Eye (tissue), 1 donor: ENCODE measurements around the gene SYNE2.
A peak's percentile ranks its signal among the peaks of the same experiment; 100 is the strongest.

Experiments
- DNase-seq: peaks from one replicate; pipeline ENCODE4 v3.0.0-alpha.2; 2015

Gene SYNE2

GRCh38 chr14:63910583-63911363, 58.0 kb downstream of the SYNE2 start:
- DNase-seq: no peak

- no peak for DNase-seq
Measured at GRCh38 chr14:63911404-63911803, 58.6 kb downstream of the SYNE2 start.

DNA sequence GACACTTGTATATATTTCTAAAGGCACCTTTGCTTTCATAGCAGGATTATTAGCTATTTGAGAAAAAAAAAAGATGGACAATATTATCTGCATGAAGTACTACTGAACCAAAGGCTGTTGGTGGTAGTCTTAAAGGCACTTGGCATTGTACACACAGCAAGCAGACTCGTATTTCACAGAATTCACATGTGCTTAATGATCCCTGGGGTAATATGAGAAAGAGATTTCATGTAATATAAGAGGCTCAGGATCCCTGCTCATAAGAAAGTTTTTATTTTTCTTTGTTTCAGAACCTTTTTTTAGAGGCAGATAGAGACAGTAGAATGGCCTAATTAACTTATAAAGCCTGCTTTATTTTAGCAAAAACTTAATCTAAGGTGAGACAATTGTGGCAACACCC, 59.5 kb downstream of the SYNE2 start:
- no peak for DNase-seq

DNA sequence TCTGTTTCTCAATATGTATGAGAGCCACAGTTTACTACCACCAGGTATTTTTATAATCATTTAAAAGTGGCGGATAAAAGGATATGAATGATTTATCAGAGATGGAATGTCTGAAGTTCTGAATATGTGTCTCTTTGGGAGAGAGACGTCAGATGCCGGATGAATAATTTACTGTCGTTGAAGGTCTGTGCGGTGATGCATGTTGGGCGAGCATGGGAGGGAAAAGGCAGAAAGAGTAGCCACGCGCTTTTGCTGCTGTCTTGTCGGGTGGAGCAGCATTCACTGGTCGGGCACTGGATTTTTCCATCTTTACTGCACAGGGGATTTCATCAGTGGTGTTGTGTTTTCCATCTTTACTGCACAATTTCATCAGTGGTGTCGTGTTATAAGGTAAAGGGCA, 65.6 kb downstream of the SYNE2 start:
- peak; percentile 78 for DNase-seq

- no peak for DNase-seq
Measured at GRCh38 chr14:63922696-63923421, 70.1 kb downstream of the SYNE2 start.

DNA sequence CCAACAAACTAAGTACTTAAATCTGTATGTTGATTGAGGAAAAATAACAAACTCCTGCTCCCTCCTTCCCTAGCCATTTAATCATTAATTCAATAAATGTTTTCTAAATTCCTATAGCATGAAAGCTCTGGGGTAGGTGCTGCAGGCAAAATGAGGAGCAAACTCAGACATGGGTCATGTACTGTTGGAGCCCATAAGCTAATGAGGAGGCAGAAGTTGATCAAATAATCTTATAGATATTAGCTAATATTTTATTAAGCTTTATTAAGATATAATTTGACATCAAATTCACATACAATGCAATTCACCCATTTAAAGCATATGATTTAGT, 70.6 kb downstream of the SYNE2 start:
- DNase-seq: no peak

DNA sequence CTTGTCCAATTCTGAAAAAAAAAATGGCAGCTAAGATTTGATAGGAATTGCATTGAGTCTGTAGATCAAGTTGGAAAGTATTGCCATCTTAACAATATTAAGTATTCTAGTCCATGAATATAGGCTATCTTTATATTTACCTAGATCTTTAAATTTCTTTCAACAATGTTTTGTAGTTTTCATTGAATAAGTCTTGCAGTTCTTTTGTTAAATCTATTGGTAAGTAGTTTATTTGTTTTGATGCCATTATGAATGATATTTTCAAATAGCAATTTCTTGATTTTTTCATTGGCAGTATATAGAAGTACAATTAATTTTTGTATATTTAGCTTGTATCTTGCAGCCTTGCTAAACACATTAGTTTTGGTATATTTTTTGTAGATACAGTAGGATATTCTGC, 71.6 kb downstream of the SYNE2 start:
- no peak for DNase-seq

DNA sequence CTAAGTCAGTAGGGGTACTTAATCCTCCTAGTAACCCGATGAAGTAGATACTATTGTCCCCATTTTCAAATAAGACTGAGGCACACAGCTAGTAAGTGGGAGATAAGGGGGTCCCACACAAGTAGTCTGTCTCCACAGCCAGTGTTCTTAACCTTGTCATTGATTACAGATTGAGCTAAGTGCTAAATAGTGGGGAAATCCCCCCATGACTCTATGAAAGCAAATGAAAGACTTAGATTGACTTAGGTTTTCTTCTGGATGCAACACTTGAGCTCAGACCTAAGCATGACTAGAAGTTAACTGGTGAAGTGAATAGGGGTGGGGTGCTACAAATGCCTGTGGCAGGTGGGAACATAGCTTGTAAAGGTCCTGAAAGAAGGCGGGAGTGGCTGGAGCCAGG, 73.8 kb downstream of the SYNE2 start:
- no peak for DNase-seq

DNA sequence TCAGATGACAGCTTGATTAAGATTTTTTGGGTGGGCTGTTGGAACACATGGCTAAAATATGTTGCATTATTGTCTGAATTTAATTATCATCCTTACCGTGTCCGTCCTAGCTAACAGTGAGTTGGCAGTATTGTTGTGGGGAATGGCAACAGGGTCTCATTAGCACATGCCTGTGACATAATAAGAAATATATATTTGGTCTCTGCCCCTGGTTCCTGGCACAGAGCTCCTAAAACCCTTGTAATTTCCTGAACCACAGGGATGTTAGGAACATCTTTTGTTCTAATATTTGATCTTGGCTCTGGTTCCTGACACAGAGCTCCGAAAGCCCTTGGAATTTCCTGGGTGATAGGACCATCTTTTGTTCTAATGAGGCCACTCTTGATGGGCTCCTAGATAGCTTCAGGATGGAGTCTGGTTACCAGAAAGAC, 76.0 kb downstream of the SYNE2 start:
- no peak for DNase-seq

GRCh38 chr14:63933110-63933509, 80.3 kb downstream of the SYNE2 start:
- no peak for DNase-seq

- no peak for DNase-seq
Measured at GRCh38 chr14:63933711-63934110, 80.9 kb downstream of the SYNE2 start.

DNA sequence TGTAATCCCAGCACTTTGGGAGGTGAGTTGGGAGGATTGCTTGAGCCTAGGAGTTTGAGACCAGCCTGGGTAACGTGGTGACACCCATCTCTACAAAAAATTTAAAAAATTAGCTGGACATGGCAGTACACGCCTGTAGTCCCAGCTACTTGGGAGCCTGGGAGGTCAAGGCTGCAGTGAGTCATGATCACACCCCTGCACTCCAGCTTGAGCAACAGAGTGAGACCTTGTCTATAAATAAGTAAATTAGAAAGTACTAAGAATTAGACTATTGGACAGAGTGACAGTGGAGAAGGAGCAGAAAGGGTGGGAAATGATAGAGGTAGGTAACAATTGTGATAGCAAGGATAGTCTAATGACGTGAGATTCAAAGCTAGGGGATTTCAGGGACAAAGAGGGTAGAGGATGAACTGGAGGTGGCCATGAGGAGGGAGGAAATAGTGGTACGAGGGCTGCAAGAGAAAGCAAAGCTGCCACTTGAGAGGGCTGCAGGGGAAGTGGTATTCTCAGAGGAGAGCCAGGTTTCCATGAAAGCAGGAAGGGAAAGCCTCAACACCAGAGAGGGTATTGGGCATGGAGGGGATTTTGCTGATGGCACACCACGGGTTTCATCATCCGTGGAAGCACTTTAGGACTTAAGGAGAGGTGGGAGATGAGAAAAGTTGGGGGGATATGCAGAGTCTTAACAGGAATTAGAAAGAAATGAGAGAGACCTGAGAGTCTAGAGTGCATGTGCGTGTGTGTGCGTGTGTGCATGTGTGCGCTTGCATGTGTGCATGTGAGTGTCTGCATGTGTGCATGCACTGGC, 85.6 kb downstream of the SYNE2 start:
- DNase-seq: no peak

DNA sequence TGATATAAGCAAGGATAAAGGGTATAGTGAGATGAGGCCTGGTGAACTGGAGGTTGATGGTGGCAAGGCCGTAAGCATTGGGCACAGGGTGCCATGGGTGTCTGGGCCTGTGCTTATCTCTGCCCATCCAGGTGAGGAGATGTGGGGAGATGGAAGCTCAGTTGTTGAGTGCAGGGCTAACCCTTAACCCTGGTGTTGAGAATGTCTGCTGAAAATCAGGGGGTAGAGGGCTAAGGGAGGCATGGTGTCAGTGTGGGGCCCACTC, 86.1 kb downstream of the SYNE2 start:
- DNase-seq: no peak

DNA sequence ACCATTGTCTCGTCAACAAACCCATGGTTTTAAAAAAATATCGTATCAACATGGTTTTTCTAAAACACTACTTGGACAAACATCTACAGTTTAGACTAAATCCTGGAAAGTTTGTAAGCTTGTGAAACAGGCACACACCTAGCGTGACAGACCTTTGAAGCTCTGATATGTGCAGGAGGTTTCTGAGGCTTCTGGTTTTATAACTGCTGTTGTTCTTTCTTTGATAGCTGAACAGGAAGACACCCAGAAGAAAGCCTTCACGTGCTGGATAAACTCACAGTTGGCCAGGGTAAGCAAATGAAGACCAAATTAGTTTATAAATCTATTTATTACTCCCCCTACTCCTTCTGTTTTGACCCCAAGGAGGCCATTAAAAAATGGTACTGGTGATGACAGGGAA, 87.6 kb downstream of the SYNE2 start:
- no peak for DNase-seq

DNA sequence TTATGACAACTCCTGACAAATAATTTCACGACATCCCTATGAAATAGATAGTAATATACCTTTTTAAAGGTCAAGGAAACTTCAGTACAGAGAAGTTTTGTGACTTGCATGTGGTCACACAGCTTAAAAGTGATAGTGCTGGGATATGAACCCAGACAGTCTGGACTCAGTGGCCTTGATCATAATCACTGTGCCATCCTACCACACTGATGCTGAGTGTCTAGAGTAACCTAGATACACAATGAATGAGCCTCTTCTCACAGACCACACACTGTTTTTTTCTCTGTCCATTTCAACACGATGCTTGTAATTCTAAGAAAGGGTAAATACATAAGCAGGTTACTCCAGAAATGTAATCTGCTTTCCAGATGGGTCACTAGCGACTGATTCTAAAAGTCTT, 88.2 kb downstream of the SYNE2 start:
- DNase-seq: no peak

- DNase-seq: no peak
Measured at GRCh38 chr14:63949696-63950095, 96.9 kb downstream of the SYNE2 start.

GRCh38 chr14:63951021-63951420, 98.2 kb downstream of the SYNE2 start:
- no peak for DNase-seq

GRCh38 chr14:63951429-63951828, 98.6 kb downstream of the SYNE2 start:
- no peak for DNase-seq

- no peak for DNase-seq
Measured at GRCh38 chr14:63952053-63952932, 99.5 kb downstream of the SYNE2 start.

DNA sequence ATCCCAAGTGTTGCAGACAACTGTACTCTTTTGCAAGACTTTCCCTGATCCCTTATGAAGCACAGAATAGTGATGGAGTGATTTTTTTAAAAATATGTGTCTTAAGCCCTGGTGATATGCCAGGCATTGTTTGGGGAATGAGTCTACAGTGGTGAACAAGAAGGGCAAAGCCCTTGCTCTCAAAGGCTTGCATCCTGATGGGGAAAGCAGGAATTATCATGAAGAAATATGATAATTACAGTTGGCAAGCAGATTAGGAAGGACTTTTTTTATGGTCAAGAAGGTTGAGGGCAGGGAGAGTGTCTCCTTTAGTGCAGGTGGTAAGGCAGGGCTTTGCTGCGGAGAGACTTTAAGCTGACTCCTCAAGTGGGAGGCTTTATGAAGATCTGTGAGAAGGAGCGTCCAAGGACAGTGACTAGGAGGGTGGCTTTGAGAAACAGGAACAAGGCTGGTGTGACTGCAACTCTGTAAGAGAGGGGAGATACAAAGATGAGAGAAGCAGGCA, 100.2 kb downstream of the SYNE2 start:
- DNase-seq: no peak

DNA sequence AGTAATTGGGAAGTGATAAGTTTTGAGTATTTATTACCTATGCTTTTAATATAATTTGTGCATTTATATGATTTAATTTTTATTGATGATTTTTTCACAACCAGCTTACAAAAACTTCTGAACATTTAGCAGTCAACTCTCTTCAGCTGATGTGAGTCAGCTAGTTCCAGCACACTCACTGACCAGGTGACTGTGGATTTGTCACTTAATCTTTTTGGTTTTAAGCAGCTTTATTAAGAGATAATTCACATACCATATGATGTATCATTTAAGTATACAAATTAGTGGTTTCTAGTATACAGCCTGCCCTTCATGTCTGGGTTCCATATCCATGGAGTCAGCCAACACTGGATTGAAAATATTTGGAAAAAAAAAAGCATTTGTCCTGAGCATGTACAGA, 103.5 kb downstream of the SYNE2 start:
- no peak for DNase-seq

- no peak for DNase-seq
Measured at GRCh38 chr14:63960926-63961567, 108.2 kb downstream of the SYNE2 start.
